ENCODE results near the gene ANKRD44. TPM values are rescaled to one million over a fixed set of nuclear protein-coding genes. Genes with fewer than 3 reads are reported as not detected.

ANKRD44 gene
- total RNA-seq, 1 experiment from 2014 or later = 0.85 TPM

GRCh38 chr2:197266477-197266876, 44.1 kb downstream of the ANKRD44 start:
- no peak overlapping the region for H3K4me3 ChIP-seq
- no peak overlapping the region for H3K27ac ChIP-seq
- no peak for DNase-seq
- H3K27me3 ChIP-seq = no peaks in the 10 kb centered on the region
- H3K9me3 ChIP-seq (replicated peaks) = no peaks in the 10 kb centered on the region
- no peaks in the 10 kb centered on the region for H3K4me1 ChIP-seq
- H3K36me3 ChIP-seq = no peaks in the 10 kb centered on the region

GRCh38 chr2:197265924-197266323, 44.7 kb downstream of the ANKRD44 start:
- no peaks in the 10 kb centered on the region for H3K36me3 ChIP-seq
- H3K27me3 ChIP-seq = no peaks in the 10 kb centered on the region
- no peak overlapping the region for H3K27ac ChIP-seq
- no peaks in the 10 kb centered on the region for H3K4me1 ChIP-seq
- H3K4me3 ChIP-seq = no peak overlapping the region
- H3K9me3 ChIP-seq (replicated peaks) = no peaks in the 10 kb centered on the region
- no peak for DNase-seq

GRCh38 chr2:197265036-197265435, 45.5 kb downstream of the ANKRD44 start:
- Histone ChIP-seq H3K4me1 (no peaks in the 10 kb centered on the region), H3K36me3 (no peaks in the 10 kb centered on the region)

GRCh38 chr2:197264332-197264731, 46.2 kb downstream of the ANKRD44 start:
- Histone ChIP-seq H3K4me1 (no peaks in the 10 kb centered on the region), H3K4me3 (no peak overlapping the region), H3K27ac (no peak overlapping the region), H3K9me3 (replicated peaks) (no peaks in the 10 kb centered on the region), H3K36me3 (no peaks in the 10 kb centered on the region), H3K27me3 (no peaks in the 10 kb centered on the region)
- DNase-seq = no peak

More at GRCh38 chr2:197265036-197265435, 45.5 kb downstream of the ANKRD44 start:
- DNase-seq = no peak
- no peaks in the 10 kb centered on the region for H3K27me3 ChIP-seq
- H3K27ac ChIP-seq = no peak overlapping the region
- H3K9me3 ChIP-seq (replicated peaks) = no peaks in the 10 kb centered on the region
- H3K4me3 ChIP-seq = no peak overlapping the region

- no peaks in the 10 kb centered on the region for H3K36me3 ChIP-seq
- no peak overlapping the region for H3K4me3 ChIP-seq
- H3K9me3 ChIP-seq (replicated peaks) = no peaks in the 10 kb centered on the region
- H3K27me3 ChIP-seq = no peaks in the 10 kb centered on the region
- no peaks in the 10 kb centered on the region for H3K4me1 ChIP-seq
- no peak for DNase-seq
- no peak overlapping the region for H3K27ac ChIP-seq
These were observed 47.5 kb downstream of the ANKRD44 start for GRCh38 chr2:197263077-197263476.

- Histone ChIP-seq H3K9me3 (replicated peaks) (no peaks in the 10 kb centered on the region), H3K27me3 (no peaks in the 10 kb centered on the region), H3K36me3 (no peaks in the 10 kb centered on the region), H3K4me1 (no peaks in the 10 kb centered on the region), H3K27ac (no peak overlapping the region), H3K4me3 (no peak overlapping the region)
- DNase-seq = no peak
These were observed 48.8 kb downstream of the ANKRD44 start for GRCh38 chr2:197261808-197262226.

- DNase-seq = no peak
- H3K27ac ChIP-seq = no peak overlapping the region
- H3K4me3 ChIP-seq = no peak overlapping the region
- H3K9me3 ChIP-seq (replicated peaks) = no peaks in the 10 kb centered on the region
- no peaks in the 10 kb centered on the region for H3K4me1 ChIP-seq
- H3K36me3 ChIP-seq = no peaks in the 10 kb centered on the region
- no peaks in the 10 kb centered on the region for H3K27me3 ChIP-seq
These were observed 51.0 kb downstream of the ANKRD44 start for GRCh38 chr2:197259470-197259999.

GRCh38 chr2:197258580-197258979, 52.0 kb downstream of the ANKRD44 start:
- Histone ChIP-seq H3K27me3 (no peaks in the 10 kb centered on the region), H3K4me3 (no peak overlapping the region), H3K4me1 (no peaks in the 10 kb centered on the region), H3K36me3 (no peaks in the 10 kb centered on the region), H3K9me3 (replicated peaks) (no peaks in the 10 kb centered on the region), H3K27ac (no peak overlapping the region)
- DNase-seq = no peak

GRCh38 chr2:197256547-197257170, 53.9 kb downstream of the ANKRD44 start:
- DNase-seq = no peak
- no peak overlapping the region for H3K27ac ChIP-seq
- no peaks in the 10 kb centered on the region for H3K9me3 ChIP-seq (replicated peaks)
- no peaks in the 10 kb centered on the region for H3K27me3 ChIP-seq
- H3K4me3 ChIP-seq = no peak overlapping the region
- H3K36me3 ChIP-seq = no peaks in the 10 kb centered on the region
- no peaks in the 10 kb centered on the region for H3K4me1 ChIP-seq

GRCh38 chr2:197256021-197256420, 54.6 kb downstream of the ANKRD44 start:
- no peaks in the 10 kb centered on the region for H3K27me3 ChIP-seq
- no peak overlapping the region for H3K27ac ChIP-seq
- H3K4me1 ChIP-seq = no peaks in the 10 kb centered on the region
- H3K9me3 ChIP-seq (replicated peaks) = no peaks in the 10 kb centered on the region
- no peak overlapping the region for H3K4me3 ChIP-seq
- DNase-seq = no peak
- H3K36me3 ChIP-seq = no peaks in the 10 kb centered on the region

GRCh38 chr2:197255543-197255942, 55.0 kb downstream of the ANKRD44 start:
- Histone ChIP-seq H3K36me3 (no peaks in the 10 kb centered on the region), H3K4me3 (no peak overlapping the region)
- no peak for DNase-seq

GRCh38 chr2:197254776-197255530, 55.6 kb downstream of the ANKRD44 start:
- H3K27ac ChIP-seq = no peak overlapping the region

More at GRCh38 chr2:197255543-197255942, 55.0 kb downstream of the ANKRD44 start:
- H3K4me1 ChIP-seq = no peaks in the 10 kb centered on the region
- no peak overlapping the region for H3K27ac ChIP-seq
- H3K9me3 ChIP-seq (replicated peaks) = no peaks in the 10 kb centered on the region
- no peaks in the 10 kb centered on the region for H3K27me3 ChIP-seq

GRCh38 chr2:197251576-197251975, 59.0 kb downstream of the ANKRD44 start:
- H3K9me3 ChIP-seq (replicated peaks) = no peaks in the 10 kb centered on the region
- H3K27ac ChIP-seq = no peak overlapping the region
- H3K4me3 ChIP-seq = no peak overlapping the region
- H3K36me3 ChIP-seq = no peaks in the 10 kb centered on the region
- H3K27me3 ChIP-seq = no peaks in the 10 kb centered on the region
- H3K4me1 ChIP-seq = no peaks in the 10 kb centered on the region
- DNase-seq = no peak

More at GRCh38 chr2:197254776-197255530, 55.6 kb downstream of the ANKRD44 start:
- Histone ChIP-seq H3K36me3 (no peaks in the 10 kb centered on the region), H3K9me3 (replicated peaks) (no peaks in the 10 kb centered on the region), H3K4me3 (no peak overlapping the region), H3K27me3 (no peaks in the 10 kb centered on the region), H3K4me1 (no peaks in the 10 kb centered on the region)
- no peak for DNase-seq

- Histone ChIP-seq H3K27me3 (no peaks in the 10 kb centered on the region), H3K36me3 (no peaks in the 10 kb centered on the region), H3K4me1 (no peaks in the 10 kb centered on the region), H3K4me3 (no peak overlapping the region), H3K27ac (no peak overlapping the region), H3K9me3 (replicated peaks) (no peaks in the 10 kb centered on the region)
- DNase-seq = no peak
These were observed 59.4 kb downstream of the ANKRD44 start for GRCh38 chr2:197251163-197251562.

- H3K27ac ChIP-seq = no peak overlapping the region
These were observed 60.5 kb downstream of the ANKRD44 start for GRCh38 chr2:197250084-197250397.

More at GRCh38 chr2:197250084-197250397, 60.5 kb downstream of the ANKRD44 start:
- H3K4me3 ChIP-seq = no peak overlapping the region
- H3K4me1 ChIP-seq = no peaks in the 10 kb centered on the region
- no peak for DNase-seq
- no peaks in the 10 kb centered on the region for H3K27me3 ChIP-seq
- H3K9me3 ChIP-seq (replicated peaks) = no peaks in the 10 kb centered on the region
- H3K36me3 ChIP-seq = no peaks in the 10 kb centered on the region

Data from SJCRH30 (cell line).